GM21576 (cell line): ENCODE results near the gene ODF4.

Experiments used
- ATAC-seq: cut with Tn5 transposase; IDR thresholded peaks from one replicate; pipeline ENCODE4 v1.9.1; 2021; ENCODE audit warnings: mild to moderate bottlenecking, moderate library complexity; ENCODE audit not compliant: unreplicated experiment

Gene ODF4, protein sequence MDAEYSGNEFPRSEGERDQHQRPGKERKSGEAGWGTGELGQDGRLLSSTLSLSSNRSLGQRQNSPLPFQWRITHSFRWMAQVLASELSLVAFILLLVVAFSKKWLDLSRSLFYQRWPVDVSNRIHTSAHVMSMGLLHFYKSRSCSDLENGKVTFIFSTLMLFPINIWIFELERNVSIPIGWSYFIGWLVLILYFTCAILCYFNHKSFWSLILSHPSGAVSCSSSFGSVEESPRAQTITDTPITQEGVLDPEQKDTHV

DNA sequence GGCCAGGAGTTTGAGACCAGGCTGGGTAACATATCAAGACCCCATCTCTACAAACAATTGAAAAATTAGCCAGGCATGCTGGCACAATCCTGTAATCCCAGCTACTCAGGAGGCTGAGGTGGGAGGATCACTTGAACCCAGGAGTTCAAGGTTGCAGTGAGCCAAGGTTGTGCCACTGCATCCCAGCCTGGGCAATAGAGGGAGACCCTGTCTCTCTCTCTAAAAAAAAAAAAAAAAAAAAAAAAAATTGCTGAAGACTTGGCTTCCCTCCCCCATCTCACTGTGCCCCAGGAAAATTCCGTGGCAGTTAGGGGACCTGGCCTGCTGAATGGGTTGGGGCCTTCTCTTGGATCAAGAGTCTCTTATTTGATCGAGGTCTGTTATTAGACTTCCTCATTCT, at the start of gene ODF4:
TSS of gene ODF4 (plus strand) at position 301 of the 400 bp plus-strand sequence. CDS start 212 bp downstream, outside the sequence.
- no peak for ATAC-seq

DNA sequence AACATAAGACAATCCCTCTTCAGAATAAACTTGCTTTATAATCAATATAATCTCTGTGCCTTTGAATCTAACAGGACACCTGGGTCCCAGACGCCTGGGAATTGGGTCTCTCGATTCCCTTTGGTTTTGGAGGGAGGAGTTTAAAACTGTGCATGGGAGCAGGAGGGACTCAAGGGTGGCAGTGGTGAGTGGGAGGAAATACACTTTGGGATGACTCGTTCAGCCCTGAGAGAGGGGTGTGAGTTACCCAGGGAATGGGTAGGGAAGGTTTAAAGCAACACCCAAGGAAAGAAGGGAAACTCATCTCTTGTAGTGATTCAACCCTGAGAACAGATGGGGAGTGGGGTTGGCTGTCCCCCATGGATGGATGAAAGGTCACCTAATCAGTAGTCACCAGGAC, 49.6 kb upstream of the ODF4 start:
- no peak for ATAC-seq

DNA sequence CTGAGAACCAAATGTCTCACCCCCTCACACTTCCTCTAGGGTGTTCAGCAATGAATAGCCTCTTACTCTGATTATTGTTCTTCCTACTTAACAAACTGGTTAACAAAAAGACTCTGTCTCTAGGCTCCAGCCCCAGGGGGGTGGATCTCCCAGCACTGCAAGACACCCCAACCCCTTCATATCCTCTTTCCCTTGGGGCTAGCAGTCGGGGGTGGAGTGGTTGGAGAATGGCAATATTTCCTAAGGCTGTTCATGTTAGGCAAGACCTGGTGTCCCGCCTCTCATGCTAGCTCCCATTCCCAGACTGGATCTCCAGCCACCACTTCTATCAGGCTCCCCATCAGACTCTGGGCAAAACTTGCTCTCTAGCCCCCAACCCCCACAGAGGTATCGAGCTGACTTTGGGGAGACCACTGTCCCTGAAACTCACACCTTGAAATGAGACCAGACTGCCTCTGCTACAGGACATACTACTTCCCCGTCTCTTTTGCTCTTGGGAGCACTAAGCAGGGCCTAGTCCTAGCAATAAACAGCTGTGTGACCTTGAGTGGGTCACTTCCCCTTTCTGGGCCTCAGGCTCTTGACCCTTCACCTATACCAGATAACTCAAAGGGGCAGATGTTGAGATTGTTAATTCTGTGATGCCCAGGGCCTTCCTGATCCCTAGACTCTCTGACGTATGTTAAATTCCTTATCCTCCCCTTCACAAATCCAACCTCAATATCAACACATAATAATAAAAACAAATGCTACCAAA, 46.8 kb upstream of the ODF4 start:
- ATAC-seq, result no peak

DNA sequence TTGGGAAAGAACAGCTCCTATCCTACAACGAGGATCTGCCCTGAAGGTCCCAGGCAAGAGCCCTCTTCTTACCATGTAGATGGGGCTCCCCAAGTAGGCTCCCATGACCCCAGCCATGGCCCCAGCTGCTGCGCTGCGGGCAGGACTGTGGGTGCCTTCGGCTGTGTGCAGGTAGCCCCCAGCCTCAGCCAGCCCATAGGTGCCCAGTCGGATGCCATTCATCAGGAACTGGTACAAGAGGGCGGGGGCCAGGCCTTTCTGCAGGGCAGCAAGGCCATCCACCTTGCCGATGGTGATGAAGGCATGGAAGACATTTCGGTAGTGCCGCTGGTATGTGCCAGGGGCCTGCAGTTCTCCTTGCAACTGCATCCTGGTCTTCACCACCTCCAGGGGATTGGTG, 45.3 kb upstream of the ODF4 start:
- no peak for ATAC-seq

DNA sequence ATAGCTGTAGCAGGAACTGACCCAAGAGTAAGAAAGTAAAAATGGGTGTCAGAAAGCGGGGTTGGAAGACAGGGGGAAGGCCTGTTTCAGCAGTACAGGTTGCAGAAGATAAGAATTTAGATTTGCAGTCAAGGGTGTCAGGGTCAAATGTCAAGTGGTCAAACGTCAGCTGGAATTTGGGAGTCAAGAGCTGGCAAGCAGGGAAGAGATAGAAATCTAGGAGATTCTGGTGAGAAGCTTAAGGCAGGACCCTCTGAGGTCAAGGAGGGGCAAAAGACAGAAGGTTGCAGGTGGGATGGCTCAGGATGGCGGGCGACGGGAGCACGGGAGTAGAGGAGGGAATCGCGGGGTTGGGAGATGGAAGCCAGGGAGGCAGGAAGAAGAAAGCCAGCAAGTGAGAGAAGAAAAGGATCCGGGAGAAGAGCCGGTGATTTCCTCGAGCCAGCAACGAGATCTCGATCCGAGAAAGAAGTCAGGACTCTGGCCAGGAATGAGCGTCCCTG, 44.8 kb upstream of the ODF4 start:
- ATAC-seq, result no peak

DNA sequence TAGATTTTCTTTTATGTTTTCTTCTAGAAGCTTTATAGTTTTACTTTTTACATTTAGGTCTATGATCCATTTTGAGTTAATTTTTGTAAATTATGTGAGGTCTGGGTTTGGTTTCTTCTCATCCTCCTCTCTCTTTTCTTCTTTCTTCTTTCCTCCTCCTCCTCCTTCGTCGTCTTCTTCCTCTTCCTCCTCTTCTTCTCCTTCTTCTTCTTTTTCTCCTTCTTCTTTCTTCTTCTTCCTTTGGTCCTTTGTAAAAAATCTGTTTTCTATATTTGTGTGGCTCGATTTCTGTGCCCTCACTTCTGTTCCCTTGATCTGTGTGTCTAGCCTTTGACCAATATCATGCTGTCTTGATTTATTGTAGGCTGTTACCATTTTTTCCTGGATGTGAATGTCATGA, 39.4 kb upstream of the ODF4 start:
- no peak for ATAC-seq

DNA sequence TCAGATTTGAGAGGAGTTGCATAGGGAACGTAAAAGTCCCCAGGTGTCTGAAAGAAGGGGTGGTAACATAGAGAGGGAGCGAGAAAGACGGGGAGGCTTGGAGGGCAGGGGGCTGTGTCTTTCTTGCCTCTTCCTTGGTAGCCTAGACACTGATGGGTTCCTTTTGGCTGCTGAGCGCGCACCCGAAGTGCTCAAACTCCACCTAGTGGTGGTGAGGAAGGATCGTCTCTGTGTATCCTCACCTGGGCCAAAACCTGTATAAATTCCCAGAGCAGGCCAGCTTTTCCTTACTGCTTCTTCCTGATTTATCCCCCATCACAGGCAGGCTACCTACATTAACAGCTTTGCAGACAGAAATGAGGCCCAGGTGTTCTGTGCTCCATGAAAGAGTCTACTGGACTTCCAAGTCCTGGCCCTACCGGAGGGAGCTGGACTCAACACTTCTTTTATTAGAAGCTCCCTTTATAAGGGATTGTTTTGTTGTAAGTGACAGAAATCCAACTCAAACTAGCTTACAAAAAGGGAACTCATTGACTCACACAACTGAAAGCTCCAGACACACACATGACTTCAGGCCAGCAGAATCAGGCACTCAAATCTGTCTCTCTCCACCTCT, 38.9 kb upstream of the ODF4 start:
- ATAC-seq, result no peak

DNA sequence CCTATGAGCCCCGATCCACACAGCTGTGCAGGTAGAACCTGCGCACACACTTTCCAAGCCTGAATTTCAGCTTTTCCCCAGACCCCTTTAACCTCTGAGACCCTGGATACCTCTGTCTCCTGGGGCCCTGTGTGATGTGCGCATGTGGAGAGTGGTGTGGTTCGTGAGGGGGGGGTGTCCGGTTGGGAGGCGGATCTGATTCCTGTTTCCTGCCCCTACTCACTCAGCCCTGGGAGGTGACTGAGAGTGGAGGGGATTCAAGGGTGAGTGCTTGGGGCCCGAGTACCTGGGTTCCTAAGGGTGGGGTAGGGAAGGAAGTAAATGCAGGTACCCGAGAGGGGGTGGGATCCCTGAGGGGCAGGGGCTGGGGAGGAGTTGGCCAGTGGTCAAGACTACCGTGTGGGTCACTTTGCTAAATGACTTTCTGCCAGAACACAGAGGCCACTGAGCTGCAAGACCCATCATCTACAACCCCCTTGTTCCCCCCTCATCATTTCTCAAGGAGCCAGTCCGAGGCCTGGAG, 29.0 kb upstream of the ODF4 start:
- ATAC-seq, result no peak

DNA sequence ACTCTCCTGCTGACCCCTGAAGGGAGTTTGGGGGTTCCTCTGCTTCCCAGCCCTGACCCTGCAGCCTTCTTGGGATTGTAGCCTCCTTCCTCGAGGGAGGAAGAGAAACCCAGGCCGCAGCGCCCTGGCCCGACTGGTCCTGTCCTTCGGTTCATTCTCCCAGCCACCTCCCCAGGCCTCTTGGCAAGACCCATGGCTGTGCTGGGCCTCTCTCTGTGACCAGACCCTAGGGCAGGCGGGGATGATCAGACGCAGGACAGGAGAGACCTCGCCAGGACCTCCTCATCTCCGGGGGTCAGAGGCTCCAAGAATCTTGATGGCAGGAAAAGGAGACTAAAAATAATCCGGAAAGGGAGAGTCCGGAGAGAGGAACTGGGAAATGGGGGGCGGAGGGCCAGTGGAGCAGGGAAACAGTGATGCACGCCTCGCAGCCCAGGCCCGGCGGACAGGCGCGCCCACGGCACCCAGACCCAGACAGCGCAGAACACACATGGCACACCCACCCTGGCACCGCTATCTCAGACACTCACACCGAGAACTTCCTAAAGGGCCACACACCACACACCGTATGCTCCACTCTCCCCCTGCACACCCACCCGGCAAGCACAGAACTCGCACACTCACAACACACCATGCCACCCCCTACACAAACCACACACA, 28.4 kb upstream of the ODF4 start:
- ATAC-seq, result no peak

DNA sequence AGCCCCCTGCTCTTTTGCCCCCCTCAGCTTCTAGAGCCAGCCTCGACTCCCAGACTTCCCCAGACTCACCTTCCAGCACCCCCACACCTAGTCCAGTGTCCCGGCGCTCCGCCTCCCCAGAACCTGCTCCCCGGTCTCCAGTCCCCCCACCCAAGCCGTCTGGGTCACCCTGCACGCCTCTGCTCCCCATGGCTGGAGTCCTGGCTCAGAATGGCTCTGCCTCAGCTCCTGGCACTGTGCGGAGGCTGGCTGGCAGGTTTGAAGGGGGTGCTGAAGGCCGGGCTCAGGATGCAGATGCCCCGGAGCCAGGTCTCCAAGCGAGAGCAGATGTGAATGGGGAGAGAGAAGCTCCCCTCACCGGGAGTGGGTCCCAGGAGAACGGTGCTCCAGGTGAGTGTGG, 27.4 kb upstream of the ODF4 start:
- ATAC-seq, result no peak

DNA sequence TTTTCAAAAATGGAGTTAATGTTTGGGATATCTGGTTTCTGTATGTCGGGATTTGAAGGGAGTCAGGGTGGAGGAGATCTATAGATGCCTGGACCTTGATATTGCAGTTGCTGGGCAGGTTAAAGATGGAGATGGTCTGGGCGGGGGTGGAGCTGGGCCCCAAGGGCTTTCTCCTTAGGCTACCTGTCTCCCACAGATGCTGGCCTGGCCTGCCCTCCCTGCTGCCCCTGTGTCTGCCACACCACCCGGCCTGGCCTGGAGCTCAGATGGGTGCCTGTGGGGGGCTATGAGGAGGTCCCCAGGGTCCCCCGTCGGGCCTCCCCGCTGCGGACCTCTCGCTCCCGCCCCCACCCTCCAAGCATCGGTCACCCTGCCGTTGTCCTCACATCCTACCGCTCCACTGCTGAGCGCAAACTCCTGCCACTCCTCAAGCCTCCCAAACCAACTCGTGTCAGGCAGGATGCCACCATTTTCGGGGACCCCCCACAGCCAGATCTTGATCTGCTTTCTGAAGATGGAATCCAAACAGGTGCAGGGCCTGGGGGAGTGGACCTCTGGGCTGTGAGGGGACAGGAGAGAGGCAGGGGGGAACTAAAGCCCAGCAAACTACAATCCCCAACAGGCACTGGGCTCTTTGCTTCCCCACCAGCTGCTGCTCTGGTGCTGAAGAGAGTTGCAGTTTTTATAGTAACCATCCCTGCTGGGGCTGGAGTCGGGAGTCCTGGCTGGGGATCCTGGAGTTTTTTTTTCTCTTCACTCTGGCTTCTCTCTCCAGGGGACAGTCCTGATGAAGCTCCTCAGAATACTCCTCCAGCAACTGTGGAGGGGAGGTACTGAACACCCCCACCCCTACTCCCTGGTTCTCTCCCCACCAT, 26.7 kb upstream of the ODF4 start:
- ATAC-seq, result no peak

DNA sequence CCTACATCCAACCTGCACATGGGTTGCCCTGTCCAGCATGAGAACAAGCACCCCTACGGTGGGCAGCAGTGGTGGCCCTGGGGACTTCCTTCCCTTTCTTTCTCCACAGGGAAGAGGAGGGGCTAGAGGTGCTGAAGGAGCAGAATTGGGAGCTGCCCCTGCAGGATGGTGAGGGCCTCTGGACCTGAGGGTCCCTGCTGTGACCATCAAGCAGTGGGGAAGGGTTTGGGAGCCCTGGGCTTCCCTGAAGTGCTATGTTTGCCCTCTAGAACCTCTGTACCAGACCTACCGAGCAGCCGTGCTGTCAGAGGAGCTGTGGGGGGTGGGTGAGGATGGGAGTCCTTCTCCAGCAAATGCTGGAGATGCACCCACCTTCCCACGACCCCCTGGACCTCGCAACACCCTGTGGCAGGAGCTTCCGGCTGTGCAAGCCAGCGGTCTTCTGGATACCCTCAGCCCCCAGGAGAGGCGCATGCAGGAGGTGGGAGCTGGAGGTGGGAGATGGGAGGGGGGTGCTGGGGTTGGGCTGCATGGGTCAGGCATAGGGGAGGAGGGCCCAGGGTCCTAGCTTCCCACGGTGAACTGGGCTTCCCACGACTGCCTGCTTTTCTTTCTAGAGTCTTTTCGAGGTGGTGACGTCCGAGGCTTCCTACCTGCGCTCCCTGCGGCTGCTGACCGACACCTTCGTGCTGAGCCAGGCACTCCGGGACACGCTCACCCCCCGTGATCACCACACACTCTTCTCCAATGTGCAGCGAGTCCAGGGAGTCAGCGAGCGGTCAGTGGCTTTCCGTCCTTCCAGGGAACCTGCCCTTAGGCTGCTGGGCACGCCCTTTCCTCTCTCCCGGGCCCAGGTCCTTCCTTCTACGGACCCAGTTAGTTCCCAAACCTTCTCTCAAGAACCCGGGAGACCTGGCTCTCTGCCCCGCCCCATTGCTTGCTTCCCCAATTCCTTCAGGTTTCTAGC, 24.6 kb upstream of the ODF4 start:
- no peak for ATAC-seq

DNA sequence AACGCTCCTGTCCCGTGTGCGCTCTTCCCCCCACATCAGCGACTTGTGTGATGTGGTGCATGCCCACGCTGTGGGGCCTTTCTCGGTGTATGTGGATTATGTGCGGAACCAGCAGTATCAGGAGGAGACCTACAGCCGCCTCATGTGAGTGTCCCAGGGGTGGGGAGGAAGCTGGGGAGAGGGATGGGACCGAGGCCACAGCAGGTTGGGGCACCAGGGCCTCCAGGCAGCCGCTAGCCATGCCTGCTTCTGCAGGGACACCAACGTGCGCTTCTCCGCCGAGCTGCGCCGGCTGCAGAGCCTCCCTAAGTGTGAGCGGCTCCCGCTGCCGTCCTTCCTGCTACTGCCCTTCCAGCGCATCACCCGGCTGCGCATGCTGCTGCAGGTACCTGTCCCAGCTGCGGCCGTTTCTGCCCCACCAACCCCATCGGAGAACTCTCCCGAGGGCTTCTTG, 23.8 kb upstream of the ODF4 start:
- no peak for ATAC-seq

DNA sequence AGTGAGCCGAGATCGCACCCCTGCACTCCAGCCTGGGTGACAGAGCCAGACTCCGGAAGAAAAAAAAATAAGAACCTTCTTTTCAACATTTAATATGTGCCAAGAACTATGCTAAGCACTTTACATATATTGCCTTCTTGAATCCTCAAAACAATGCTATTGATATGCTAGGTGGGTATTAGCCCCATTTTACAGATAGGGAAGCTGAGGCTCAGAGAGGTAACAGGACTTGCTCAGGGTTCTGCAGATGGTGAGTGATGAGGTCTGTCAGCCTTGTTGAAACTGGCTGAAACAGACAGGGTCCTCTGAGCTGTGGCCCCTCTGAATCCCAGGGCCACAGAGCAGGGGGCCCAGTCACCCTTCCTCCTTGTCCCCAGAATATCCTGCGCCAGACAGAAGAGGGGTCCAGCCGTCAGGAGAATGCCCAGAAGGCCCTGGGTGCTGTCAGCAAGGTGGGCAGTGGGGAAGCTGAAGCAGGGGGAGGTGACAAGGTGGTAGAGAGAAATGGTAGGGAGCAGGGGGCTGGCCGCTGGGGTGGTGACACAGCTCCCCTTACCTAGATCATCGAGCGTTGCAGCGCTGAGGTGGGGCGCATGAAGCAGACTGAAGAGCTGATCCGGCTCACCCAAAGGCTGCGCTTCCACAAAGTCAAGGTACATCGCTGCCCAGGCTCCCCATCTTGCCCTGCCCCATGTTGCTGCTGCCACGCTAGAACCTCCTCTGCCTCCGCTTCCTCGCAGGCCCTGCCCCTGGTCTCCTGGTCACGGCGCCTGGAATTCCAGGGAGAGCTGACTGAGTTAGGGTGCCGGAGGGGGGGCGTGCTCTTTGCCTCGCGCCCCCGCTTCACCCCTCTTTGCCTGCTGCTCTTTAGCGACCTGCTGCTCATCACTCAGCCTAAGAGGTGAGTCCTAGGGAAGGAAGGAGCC, 21.4 kb upstream of the ODF4 start:
- no peak for ATAC-seq

DNA sequence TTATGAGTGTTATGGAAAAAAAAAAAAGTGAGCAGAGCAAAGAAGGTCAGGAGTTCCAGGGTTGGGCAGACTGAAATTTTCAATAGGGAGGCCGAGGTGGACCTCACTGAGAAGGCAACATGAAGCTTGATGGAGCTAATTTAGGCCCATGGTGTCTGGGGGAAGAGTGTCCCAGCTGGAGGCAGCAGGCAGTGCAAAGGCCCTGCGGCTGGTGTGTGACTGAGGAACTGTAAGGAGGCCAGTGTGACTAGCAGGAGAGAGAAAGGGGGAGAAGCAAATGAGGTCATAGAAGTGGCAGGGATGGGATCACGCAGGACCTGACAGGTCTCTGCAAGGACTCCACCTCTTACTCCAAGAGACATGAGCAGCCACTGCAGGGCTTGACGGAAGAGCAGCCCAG, 19.4 kb upstream of the ODF4 start:
- no peak for ATAC-seq

DNA sequence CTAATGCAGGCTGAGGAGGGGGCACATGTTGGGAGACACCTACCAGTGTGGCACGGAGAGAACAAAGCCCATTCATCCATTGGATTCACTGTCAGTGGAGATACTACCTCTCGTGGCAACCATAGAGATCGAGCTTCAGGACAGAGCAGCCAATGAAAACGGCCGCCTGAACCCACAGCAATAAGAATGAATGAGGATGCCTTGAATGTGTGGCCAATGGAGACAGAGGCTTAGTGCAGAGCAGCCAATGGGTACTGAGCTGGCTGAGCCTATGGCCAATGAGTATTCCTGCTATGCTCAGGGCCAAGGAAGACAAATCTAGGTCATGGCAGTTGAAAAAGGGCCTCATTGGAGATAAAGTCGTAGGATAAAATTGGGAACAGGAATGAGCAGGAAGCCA, 18.6 kb upstream of the ODF4 start:
- ATAC-seq, result no peak

DNA sequence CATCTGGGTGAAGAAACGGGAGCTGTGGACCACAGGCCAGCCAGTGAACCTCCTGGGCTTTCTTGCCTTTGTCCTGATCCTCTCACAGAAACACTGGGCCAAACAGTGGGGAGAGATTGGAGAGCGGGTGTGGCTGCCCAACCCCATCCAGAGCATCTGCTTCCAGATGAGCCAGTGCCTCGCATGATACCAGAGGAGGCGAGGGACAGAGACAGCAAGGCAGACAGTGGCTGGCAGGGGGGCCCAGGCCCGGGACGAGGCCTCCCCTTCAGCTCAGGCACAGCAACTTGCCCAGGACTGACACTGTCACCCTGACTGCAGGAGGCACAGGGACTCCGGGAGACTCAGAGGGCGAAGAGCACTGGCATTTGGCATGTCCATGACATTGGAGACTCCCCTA, 17.6 kb upstream of the ODF4 start:
- ATAC-seq, result no peak

DNA sequence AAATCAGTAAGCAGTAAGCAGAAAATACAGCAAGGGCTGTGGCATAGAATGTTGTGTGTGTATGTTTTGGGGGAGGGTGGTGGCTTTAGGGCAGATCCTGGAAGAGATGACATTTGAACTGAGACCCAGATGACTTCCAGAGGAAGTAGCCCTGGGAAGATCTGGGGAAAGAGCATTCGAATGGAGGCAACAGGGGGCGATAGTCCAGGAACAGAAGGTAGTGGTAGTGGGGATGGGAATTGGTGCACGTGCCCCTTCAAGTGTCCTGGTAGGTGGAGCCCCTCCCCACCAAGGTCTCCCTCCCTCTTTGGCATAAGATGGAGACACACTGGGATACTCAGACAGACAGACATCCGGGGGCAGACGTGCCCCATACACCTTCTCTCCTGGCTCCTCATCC, 15.5 kb upstream of the ODF4 start:
- no peak for ATAC-seq
